Measurements from ENCODE around the gene KCNAB1.

KCNAB1 gene

GRCh38 chr3:156383441-156384025 lies 263.2 kb downstream of the KCNAB1 start:
- Histone ChIP-seq H3K36me3 (ENCODE audit: control insufficient read depth, insufficient read depth, low read length) (no peaks in the 10 kb centered on the region), H3K9me3 (ENCODE audit: control insufficient read depth, low read length) (no peaks in the 10 kb centered on the region), H3K27ac (no peak overlapping the region), H3K4me1 (no peaks in the 10 kb centered on the region), H3K4me2 (ENCODE audit: low read length) (no peak overlapping the region), H3K4me3 (ENCODE audit: low read depth, low read length) (no peak overlapping the region), H3K79me2 (no peaks in the 10 kb centered on the region), H3K9ac (no peak overlapping the region), H2AFZ (no peak overlapping the region), H3K27me3 (ENCODE audit: control insufficient read depth, insufficient read depth, low read length) (no peaks in the 10 kb centered on the region)
- no peak for TF ChIP-seq CTCF (IDR thresholded peaks at IDR 0.05)

- no peaks in the 10 kb centered on the region for H3K4me1 ChIP-seq
- H3K4me3 ChIP-seq (ENCODE audit: low read depth, low read length) = no peak overlapping the region
- no peaks in the 10 kb centered on the region for H3K27me3 ChIP-seq (ENCODE audit: control insufficient read depth, insufficient read depth, low read length)
- no peak overlapping the region for H2AFZ ChIP-seq
- H3K4me2 ChIP-seq (ENCODE audit: low read length) = no peak overlapping the region
- H3K9ac ChIP-seq = no peak overlapping the region
- no peaks in the 10 kb centered on the region for H3K36me3 ChIP-seq (ENCODE audit: control insufficient read depth, insufficient read depth, low read length)
- H3K79me2 ChIP-seq = no peaks in the 10 kb centered on the region
- H3K9me3 ChIP-seq (ENCODE audit: control insufficient read depth, low read length) = no peaks in the 10 kb centered on the region
- H3K27ac ChIP-seq = no peak overlapping the region
- TF ChIP-seq CTCF (IDR thresholded peaks at IDR 0.05) = no peak
These were observed 268.4 kb downstream of the KCNAB1 start for GRCh38 chr3:156388497-156389448.

DNA sequence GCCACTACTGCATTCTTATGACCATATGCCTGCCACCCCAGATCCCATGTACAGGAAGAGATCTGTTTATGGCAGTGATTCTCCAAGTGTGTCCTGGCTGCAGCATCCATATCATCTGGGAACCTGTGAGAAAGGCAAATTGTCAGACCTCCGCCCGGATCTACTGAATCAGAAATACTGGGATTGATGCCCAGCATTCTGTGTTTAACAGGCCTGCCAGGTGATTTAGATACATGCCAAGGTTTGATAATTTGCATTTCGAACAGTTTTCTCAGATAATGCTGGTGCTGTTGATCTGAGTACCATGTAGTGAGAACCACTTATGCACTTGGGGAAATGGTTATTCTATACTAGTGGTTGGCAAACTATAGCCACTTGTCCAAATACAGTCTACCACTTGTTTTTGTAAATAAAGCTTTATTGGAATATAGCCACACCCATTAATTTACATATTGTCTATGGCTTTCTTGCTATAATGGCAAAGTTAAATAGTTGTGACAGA lies 269.1 kb downstream of the KCNAB1 start:
- Histone ChIP-seq H3K4me3 (ENCODE audit: low read depth, low read length) (no peak overlapping the region), H3K9ac (no peak overlapping the region), H2AFZ (no peak overlapping the region), H3K36me3 (ENCODE audit: control insufficient read depth, insufficient read depth, low read length) (no peaks in the 10 kb centered on the region), H3K4me1 (no peaks in the 10 kb centered on the region), H3K27ac (no peak overlapping the region), H3K27me3 (ENCODE audit: control insufficient read depth, insufficient read depth, low read length) (no peaks in the 10 kb centered on the region), H3K9me3 (ENCODE audit: control insufficient read depth, low read length) (no peaks in the 10 kb centered on the region), H3K4me2 (ENCODE audit: low read length) (no peak overlapping the region), H3K79me2 (no peaks in the 10 kb centered on the region)
- TF ChIP-seq CTCF (IDR thresholded peaks at IDR 0.05) = no peak

GRCh38 chr3:156390846-156391245 lies 270.5 kb downstream of the KCNAB1 start:
- no peak overlapping the region for H3K4me2 ChIP-seq (ENCODE audit: low read length)
- no peaks in the 10 kb centered on the region for H3K4me1 ChIP-seq
- H3K36me3 ChIP-seq (ENCODE audit: control insufficient read depth, insufficient read depth, low read length) = no peaks in the 10 kb centered on the region
- no peak overlapping the region for H2AFZ ChIP-seq
- no peaks in the 10 kb centered on the region for H3K27me3 ChIP-seq (ENCODE audit: control insufficient read depth, insufficient read depth, low read length)
- TF ChIP-seq CTCF (IDR thresholded peaks at IDR 0.05) = no peak
- H3K9ac ChIP-seq = no peak overlapping the region
- H3K27ac ChIP-seq = no peak overlapping the region
- H3K79me2 ChIP-seq = no peaks in the 10 kb centered on the region
- no peaks in the 10 kb centered on the region for H3K9me3 ChIP-seq (ENCODE audit: control insufficient read depth, low read length)
- no peak overlapping the region for H3K4me3 ChIP-seq (ENCODE audit: low read depth, low read length)
